HepG2 (cell line): Measurements from ENCODE around the gene P3H3. TPM values are rescaled to one million over a fixed set of nuclear protein-coding genes. Genes with fewer than 3 reads are reported as not detected.

Source experiments
- ATAD3A ChIP-seq: sonication (generic); formaldehyde crosslinking; IDR thresholded peaks from 2 replicates; pipeline ENCODE4 v1.4.0; 2020; ENCODE audit warnings: missing genetic modification reagents
- CC2D1A ChIP-seq: sonication (generic); formaldehyde crosslinking; IDR thresholded peaks from 2 replicates; pipeline ENCODE4 v1.8.1; 2023; ENCODE audit warnings: mild to moderate bottlenecking, missing genetic modification reagents
- CREB1 ChIP-seq, 2 experiments: fragments of 450-650 bp in 1 of 2; IDR thresholded peaks; 2 replicates each; pipeline ENCODE4 v1.6.1; 2016 to 2017; ENCODE audit warnings: control low read depth in 1 of 2, mild to moderate bottlenecking in 1 of 2, missing compliant biosample characterization in 1 of 2, missing genetic modification characterization in 1 of 2
- GABPB1 ChIP-seq: IDR thresholded peaks from 2 replicates; pipeline ENCODE4 v1.6.1; 2016; ENCODE audit warnings: mild to moderate bottlenecking, missing genetic modification reagents, moderate library complexity, missing compliant biosample characterization
- HDAC6 ChIP-seq: fragments of 200-600 bp; sonication (generic); IDR thresholded peaks from 2 replicates; pipeline ENCODE4 v1.7.0; 2017; ENCODE audit warnings: mild to moderate bottlenecking, antibody characterized with exemption, low read length, low read depth
- HNF4G ChIP-seq, 2 experiments: sonication (generic) in 1 of 2; formaldehyde crosslinking in 1 of 2; IDR thresholded peaks; 2 replicates each; pipeline versions ENCODE4 v1.4.0 to v1.6.1; 2011 to 2020; ENCODE audit warnings: borderline replicate concordance in 2 of 2, low read depth in 2 of 2, mild to moderate bottlenecking in 2 of 2, low read length in 1 of 2, missing genetic modification reagents in 1 of 2, moderate library complexity in 1 of 2
- MED1 ChIP-seq: sonication (generic); formaldehyde crosslinking; IDR thresholded peaks from 2 replicates; pipeline ENCODE4 v1.4.0; 2020; ENCODE audit warnings: missing genetic modification reagents
- RBM39 ChIP-seq: fragments of 200-400 bp; formaldehyde crosslinking; IDR thresholded peaks from one replicate; pipeline ENCODE4 v1.6.1; 2018; ENCODE audit warnings: antibody characterized with exemption, mild to moderate bottlenecking, low read depth, low read length; ENCODE audit not compliant: poor library complexity, severe bottlenecking
- TBX3 ChIP-seq: fragments of 450-650 bp; IDR thresholded peaks from 2 replicates; pipeline ENCODE4 v1.6.1; 2017; ENCODE audit warnings: antibody characterized with exemption, mild to moderate bottlenecking, inconsistent platforms, borderline replicate concordance
- TGIF2 ChIP-seq: IDR thresholded peaks from 2 replicates; pipeline ENCODE4 v1.6.1; 2016; ENCODE audit warnings: control low read depth, missing compliant biosample characterization
- ZBTB7B ChIP-seq: sonication (generic); formaldehyde crosslinking; IDR thresholded peaks from 2 replicates; pipeline ENCODE4 v1.4.0; 2020; ENCODE audit warnings: missing genetic modification reagents
- ZNF235 ChIP-seq: sonication (generic); formaldehyde crosslinking; IDR thresholded peaks from 2 replicates; pipeline ENCODE4 v1.8.1; 2023; ENCODE audit warnings: mild to moderate bottlenecking, missing genetic modification reagents, borderline replicate concordance
- ZNF251 ChIP-seq: sonication (generic); formaldehyde crosslinking; IDR thresholded peaks from 2 replicates; pipeline ENCODE4 v1.9.0; 2021; ENCODE audit warnings: mild to moderate bottlenecking, missing genetic modification reagents
- ZNF30 ChIP-seq: sonication (generic); formaldehyde crosslinking; IDR thresholded peaks from 2 replicates; pipeline ENCODE4 v1.5.0; 2020; ENCODE audit warnings: mild to moderate bottlenecking, missing genetic modification reagents
- ZNF496 ChIP-seq: sonication (generic); formaldehyde crosslinking; IDR thresholded peaks from 2 replicates; pipeline ENCODE4 v1.8.1; 2023; ENCODE audit warnings: mild to moderate bottlenecking, moderate library complexity, missing genetic modification reagents; ENCODE audit not compliant: insufficient replicate concordance
- ZSCAN12 ChIP-seq: sonication (generic); formaldehyde crosslinking; IDR thresholded peaks from 2 replicates; pipeline ENCODE4 v1.9.0; 2021; ENCODE audit warnings: mild to moderate bottlenecking, missing genetic modification reagents
- polyA plus RNA-seq, 8 experiments: library from polyadenylated mRNA; depleted of rRNA in 3 of 8; stranded (reverse) in 7 of 8; unstranded in 1 of 8; fragments of >200 nt; fragmentation: Illumina TruSeq in 4 of 8; extraction: Trizol in 4 of 8; gene quantifications; 2 replicates each; pipeline versions ENCODE4 v1.2.1 to v1.2.3, GENCODE V29; 2011 to 2016; ENCODE audit warnings: low read depth in 4 of 8, missing spikeins in 1 of 8, mixed read lengths in 1 of 8; ENCODE audit not compliant: insufficient read depth in 1 of 8
- total RNA-seq, 5 experiments: library from RNA; depleted of rRNA; stranded (reverse); fragments of >200 nt; fragmentation: Illumina TruSeq; extraction: Trizol; gene quantifications; 2 replicates each; pipeline ENCODE4 v1.2.3, GENCODE V29; 2016; ENCODE audit warnings: low read depth in 1 of 5
- TF ChIP-seq, protein P1 (sequence below): sonication (generic); formaldehyde crosslinking; IDR thresholded peaks from 2 replicates; pipeline ENCODE4 v1.5.1; 2020; ENCODE audit warnings: missing genetic modification reagents, mild to moderate bottlenecking, borderline replicate concordance
- TF ChIP-seq, protein P2 (sequence below): sonication (generic); formaldehyde crosslinking; IDR thresholded peaks from 2 replicates; pipeline ENCODE4 v1.4.0; 2020; ENCODE audit warnings: missing genetic modification reagents
- TF ChIP-seq, protein P3 (sequence below): IDR thresholded peaks from 2 replicates; pipeline ENCODE4 v1.6.1; 2016

Gene P3H3
- total and polyA plus RNA-seq, 2 of the 13 experiments (the other 11 are each of a cell fraction or from before 2014, with no cell fraction given): 20.1 to 20.5 TPM

DNA sequence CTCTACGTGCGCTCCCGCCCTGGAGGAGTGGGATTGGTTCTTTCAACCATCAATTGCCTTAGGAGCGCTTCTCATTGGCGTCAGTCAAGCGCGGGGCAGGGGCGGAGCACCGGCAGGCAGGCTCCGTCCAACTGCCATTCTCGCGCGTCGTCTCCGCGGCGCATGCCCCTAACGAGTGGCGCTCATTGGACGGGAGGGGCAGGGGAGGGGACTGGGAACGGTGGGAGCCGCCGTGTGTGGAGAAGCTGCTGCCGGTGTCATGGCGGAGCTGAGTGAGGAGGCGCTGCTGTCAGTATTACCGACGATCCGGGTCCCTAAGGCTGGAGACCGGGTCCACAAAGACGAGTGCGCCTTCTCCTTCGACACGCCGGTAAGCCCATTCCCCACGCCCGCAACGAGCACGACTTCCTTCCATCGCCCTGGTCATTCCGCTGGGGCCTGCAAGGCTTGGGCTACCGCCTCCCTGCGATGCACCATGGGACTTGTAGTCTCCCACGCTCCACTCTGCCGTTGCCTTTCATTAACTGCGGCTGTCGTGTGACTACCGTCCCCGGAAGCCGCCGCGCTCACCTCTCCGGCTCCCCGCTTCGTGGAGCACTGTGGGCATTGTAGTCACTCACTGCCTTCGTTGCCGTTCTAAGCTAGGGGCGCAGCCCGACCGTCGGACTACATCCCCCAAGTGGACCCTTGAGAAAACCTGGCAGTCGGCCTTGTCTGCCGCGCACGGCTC, 23.9 kb downstream of the P3H3 start, which contains the start of gene USP5 (continued):
- 0 out of 2 replicates have a peak, but pooled peaks have one; percentile 8 for TF ChIP-seq TBX3
- TF ChIP-seq, protein P1, sequence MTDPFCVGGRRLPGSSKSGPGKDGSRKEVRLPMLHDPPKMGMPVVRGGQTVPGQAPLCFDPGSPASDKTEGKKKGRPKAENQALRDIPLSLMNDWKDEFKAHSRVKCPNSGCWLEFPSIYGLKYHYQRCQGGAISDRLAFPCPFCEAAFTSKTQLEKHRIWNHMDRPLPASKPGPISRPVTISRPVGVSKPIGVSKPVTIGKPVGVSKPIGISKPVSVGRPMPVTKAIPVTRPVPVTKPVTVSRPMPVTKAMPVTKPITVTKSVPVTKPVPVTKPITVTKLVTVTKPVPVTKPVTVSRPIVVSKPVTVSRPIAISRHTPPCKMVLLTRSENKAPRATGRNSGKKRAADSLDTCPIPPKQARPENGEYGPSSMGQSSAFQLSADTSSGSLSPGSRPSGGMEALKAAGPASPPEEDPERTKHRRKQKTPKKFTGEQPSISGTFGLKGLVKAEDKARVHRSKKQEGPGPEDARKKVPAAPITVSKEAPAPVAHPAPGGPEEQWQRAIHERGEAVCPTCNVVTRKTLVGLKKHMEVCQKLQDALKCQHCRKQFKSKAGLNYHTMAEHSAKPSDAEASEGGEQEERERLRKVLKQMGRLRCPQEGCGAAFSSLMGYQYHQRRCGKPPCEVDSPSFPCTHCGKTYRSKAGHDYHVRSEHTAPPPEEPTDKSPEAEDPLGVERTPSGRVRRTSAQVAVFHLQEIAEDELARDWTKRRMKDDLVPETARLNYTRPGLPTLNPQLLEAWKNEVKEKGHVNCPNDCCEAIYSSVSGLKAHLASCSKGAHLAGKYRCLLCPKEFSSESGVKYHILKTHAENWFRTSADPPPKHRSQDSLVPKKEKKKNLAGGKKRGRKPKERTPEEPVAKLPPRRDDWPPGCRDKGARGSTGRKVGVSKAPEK (CRISPR knock-in tag): no peak
- TF ChIP-seq ZSCAN12: no peak
- TF ChIP-seq RBM39: no peak
- TF ChIP-seq HDAC6: no peak
- 0 out of 2 replicates have a peak, but pooled peaks have one; percentile 4 for TF ChIP-seq TGIF2 (CRISPR knock-in tag)
- TF ChIP-seq ZNF496 (CRISPR knock-in tag): no peak
- TF ChIP-seq ZNF251: no peak
- TF ChIP-seq GABPB1: peak; percentile 98
- TF ChIP-seq, protein P2, sequence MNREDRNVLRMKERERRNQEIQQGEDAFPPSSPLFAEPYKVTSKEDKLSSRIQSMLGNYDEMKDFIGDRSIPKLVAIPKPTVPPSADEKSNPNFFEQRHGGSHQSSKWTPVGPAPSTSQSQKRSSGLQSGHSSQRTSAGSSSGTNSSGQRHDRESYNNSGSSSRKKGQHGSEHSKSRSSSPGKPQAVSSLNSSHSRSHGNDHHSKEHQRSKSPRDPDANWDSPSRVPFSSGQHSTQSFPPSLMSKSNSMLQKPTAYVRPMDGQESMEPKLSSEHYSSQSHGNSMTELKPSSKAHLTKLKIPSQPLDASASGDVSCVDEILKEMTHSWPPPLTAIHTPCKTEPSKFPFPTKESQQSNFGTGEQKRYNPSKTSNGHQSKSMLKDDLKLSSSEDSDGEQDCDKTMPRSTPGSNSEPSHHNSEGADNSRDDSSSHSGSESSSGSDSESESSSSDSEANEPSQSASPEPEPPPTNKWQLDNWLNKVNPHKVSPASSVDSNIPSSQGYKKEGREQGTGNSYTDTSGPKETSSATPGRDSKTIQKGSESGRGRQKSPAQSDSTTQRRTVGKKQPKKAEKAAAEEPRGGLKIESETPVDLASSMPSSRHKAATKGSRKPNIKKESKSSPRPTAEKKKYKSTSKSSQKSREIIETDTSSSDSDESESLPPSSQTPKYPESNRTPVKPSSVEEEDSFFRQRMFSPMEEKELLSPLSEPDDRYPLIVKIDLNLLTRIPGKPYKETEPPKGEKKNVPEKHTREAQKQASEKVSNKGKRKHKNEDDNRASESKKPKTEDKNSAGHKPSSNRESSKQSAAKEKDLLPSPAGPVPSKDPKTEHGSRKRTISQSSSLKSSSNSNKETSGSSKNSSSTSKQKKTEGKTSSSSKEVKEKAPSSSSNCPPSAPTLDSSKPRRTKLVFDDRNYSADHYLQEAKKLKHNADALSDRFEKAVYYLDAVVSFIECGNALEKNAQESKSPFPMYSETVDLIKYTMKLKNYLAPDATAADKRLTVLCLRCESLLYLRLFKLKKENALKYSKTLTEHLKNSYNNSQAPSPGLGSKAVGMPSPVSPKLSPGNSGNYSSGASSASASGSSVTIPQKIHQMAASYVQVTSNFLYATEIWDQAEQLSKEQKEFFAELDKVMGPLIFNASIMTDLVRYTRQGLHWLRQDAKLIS (CRISPR knock-in tag): no peak
- no peak for TF ChIP-seq MED1 (CRISPR knock-in tag)
- TF ChIP-seq ZBTB7B (CRISPR knock-in tag): no peak; the same call in 1 of the 2 replicates
- TF ChIP-seq, protein P3, sequence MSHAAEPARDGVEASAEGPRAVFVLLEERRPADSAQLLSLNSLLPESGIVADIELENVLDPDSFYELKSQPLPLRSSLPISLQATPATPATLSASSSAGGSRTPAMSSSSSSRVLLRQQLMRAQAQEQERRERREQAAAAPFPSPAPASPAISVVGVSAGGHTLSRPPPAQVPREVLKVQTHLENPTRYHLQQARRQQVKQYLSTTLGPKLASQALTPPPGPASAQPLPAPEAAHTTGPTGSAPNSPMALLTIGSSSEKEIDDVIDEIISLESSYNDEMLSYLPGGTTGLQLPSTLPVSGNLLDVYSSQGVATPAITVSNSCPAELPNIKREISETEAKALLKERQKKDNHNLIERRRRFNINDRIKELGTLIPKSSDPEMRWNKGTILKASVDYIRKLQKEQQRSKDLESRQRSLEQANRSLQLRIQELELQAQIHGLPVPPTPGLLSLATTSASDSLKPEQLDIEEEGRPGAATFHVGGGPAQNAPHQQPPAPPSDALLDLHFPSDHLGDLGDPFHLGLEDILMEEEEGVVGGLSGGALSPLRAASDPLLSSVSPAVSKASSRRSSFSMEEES (CRISPR knock-in tag): peak; percentile 50; the same call in 1 of the 2 replicates
- TF ChIP-seq HNF4G (IDR thresholded peaks at IDR 0.05; ENCODE audit: borderline replicate concordance, low read depth, low read length): 0 out of 2 replicates have a peak, but pooled peaks have one; percentile 2
- 0 out of 2 replicates have a peak, but pooled peaks have one; percentile 37 for TF ChIP-seq HNF4G (CRISPR knock-in tag; IDR thresholded peaks at IDR 0.05; ENCODE audit: borderline replicate concordance, low read depth)
- peak; percentile 86 for TF ChIP-seq CREB1 (IDR thresholded peaks at IDR 0.05)
- TF ChIP-seq CREB1 (CRISPR knock-in tag; IDR thresholded peaks at IDR 0.05): peak; percentile 94
- TF ChIP-seq CC2D1A (CRISPR knock-in tag): no peak
- no peak for TF ChIP-seq ZNF30 (CRISPR knock-in tag)
- TF ChIP-seq ZNF235 (CRISPR knock-in tag): no peak
- no peak for TF ChIP-seq ATAD3A (CRISPR knock-in tag)
